T-helper 2 cell treated with Interferon-gamma antibody and Interleukin-4, amounts not matched to agents 5 μg/mL and 100 μg/mL, for 36 hours (primary cell): ENCODE results near the gene FGF23.

ENCODE experiments used
- DNase-seq: peaks from one replicate; pipeline ENCODE4 v3.0.0; 2021; ENCODE audit warnings: low spot score
- H3K27ac Mint-ChIP-seq: one replicate; pipeline ENCODE4 v1.8.0; 2021; ENCODE audit warnings: mild to moderate bottlenecking, mixed read lengths
- H3K27me3 Mint-ChIP-seq: one replicate; pipeline ENCODE4 v1.8.0; 2021; ENCODE audit warnings: low read depth, mixed read lengths
- H3K36me3 Mint-ChIP-seq: one replicate; pipeline ENCODE4 v1.8.0; 2021; ENCODE audit warnings: low read depth, mixed read lengths
- H3K4me1 Mint-ChIP-seq: one replicate; pipeline ENCODE4 v1.8.0; 2021; ENCODE audit warnings: low read depth, mixed read lengths
- H3K4me3 Mint-ChIP-seq: one replicate; pipeline ENCODE4 v1.8.0; 2022; ENCODE audit warnings: mild to moderate bottlenecking, moderate library complexity, mixed read lengths
- H3K9me3 Mint-ChIP-seq: one replicate; pipeline ENCODE4 v1.8.0; 2021; ENCODE audit warnings: mixed read lengths

Gene FGF23

DNA sequence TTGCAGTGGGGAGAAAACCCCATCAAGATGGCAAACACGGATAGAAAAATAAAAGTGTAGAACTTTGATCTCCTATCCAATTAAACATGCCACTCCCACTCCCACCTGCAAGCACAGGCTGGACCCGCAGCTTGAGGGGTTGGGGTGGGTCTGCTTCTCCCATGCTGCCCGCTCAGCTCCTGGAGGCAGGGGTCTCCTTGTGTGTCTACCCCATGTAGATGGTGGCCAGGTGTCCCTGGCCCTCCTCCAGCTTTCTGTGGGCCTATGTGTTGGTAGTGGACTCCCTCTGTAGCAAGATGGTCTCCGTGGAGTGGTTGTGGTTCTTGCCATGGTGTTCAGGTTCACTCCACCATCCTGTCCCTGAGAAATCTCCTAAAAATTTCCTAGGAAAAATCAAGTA lies 23.5 kb upstream of the FGF23 start:
- Mint-ChIP-seq H3K9me3 (no peaks in the 10 kb centered on the region), H3K4me1 (no peaks in the 10 kb centered on the region), H3K27me3 (peaks cover 43% of the 10 kb centered on the region), H3K36me3 (no peaks in the 10 kb centered on the region), H3K27ac (no peak overlapping the region), H3K4me3 (no peak overlapping the region)
- no peak for DNase-seq

DNA sequence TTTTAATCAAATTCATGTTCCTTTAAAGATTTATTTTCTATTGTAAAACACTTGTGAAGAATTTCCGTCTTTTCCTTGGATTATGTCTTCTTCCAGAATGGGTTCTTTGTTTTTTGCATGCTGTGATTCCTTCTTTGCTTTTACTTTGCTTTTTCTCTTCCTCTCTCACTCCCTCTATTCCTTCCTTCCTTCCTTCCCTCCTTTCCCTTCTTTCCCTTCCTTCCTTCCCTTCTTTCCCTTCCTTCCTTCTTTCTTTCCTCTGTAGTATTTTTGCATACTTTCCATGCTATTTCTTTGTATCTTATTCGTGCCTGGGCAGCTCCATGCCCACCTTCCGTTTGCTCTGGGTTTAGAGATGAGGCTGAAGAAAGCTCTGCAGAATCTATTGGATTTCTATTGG lies 21.6 kb upstream of the FGF23 start:
- no peaks in the 10 kb centered on the region for H3K4me1 Mint-ChIP-seq
- no peak overlapping the region for H3K27ac Mint-ChIP-seq
- H3K9me3 Mint-ChIP-seq: no peaks in the 10 kb centered on the region
- no peaks in the 10 kb centered on the region for H3K36me3 Mint-ChIP-seq
- no peak overlapping the region for H3K4me3 Mint-ChIP-seq
- DNase-seq: no peak
- peaks cover 49% of the 10 kb centered on the region for H3K27me3 Mint-ChIP-seq

DNA sequence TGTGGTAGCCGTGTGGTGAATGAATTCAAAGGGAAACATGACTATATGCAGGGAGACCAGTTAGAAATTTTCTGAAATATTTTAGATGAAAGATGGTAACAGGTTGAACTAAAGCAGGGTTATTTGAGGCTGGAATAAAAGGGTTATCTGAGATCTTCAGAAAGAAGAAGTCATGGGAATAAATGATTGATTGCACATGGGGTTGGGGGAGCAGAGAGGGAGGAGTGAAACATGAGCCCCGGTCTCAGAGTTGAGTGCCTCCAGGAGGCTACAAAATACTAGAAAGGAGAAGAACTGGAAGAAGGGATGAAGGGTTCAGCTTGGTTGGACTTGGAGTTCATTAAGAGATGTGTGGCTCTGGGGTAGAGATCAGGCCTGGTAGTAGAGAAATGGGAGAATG lies 16.3 kb upstream of the FGF23 start:
- H3K4me1 Mint-ChIP-seq: no peaks in the 10 kb centered on the region
- H3K27ac Mint-ChIP-seq: no peak overlapping the region
- H3K27me3 Mint-ChIP-seq: peaks cover 48% of the 10 kb centered on the region
- H3K36me3 Mint-ChIP-seq: no peaks in the 10 kb centered on the region
- DNase-seq: no peak
- no peaks in the 10 kb centered on the region for H3K9me3 Mint-ChIP-seq
- no peak overlapping the region for H3K4me3 Mint-ChIP-seq

DNA sequence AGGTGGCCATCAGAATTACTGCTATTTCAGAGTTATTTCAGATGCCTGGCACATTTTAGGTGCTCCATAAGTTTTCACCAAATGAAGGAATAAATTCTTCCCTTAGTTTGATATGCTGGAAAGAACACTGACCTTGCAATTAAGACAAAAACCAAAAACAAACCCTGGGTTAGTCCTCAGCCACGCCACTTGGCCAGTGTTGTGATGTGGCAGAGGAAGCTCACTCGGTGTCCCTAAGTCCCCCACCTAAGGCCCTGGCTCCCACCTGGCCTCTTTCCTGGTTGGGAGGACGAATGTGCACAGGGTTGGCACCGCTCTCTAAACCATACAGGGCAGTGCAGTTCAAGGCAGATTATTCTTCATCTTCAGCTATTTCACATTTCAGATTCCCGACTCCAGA lies 13.7 kb upstream of the FGF23 start:
- no peaks in the 10 kb centered on the region for H3K36me3 Mint-ChIP-seq
- H3K4me1 Mint-ChIP-seq: no peaks in the 10 kb centered on the region
- no peak for DNase-seq
- H3K27me3 Mint-ChIP-seq: peaks cover 48% of the 10 kb centered on the region
- H3K9me3 Mint-ChIP-seq: no peaks in the 10 kb centered on the region
- no peak overlapping the region for H3K27ac Mint-ChIP-seq
- no peak overlapping the region for H3K4me3 Mint-ChIP-seq

DNA sequence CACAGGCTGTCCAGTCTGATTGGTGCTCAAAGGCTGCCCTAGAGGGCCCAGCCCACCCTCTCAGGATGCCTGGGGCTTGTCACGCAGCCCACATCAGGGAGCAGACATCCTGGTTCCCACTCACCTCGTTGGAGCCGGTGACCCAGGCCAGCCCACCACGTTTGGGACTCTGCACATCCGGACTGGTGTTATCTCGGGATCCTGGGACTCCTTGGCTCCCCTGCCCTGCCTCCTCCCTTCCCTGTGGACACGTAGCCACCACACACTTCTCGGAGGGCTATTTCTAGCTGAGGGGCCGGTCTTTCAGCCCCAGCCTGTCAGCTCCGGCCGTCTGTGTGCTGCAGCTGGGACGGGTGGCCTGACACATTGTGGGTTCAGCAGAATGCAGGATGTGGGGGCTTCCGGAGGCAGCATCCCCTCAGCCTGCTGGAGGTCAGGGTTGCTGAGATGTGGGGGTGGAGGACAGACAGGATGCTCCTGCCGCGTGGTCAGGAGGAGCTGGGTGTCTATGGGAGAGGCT lies 12.8 kb upstream of the FGF23 start:
- no peak for DNase-seq
- H3K36me3 Mint-ChIP-seq: no peaks in the 10 kb centered on the region
- no peak overlapping the region for H3K4me3 Mint-ChIP-seq
- no peaks in the 10 kb centered on the region for H3K9me3 Mint-ChIP-seq
- H3K4me1 Mint-ChIP-seq: no peaks in the 10 kb centered on the region
- no peak overlapping the region for H3K27ac Mint-ChIP-seq
- H3K27me3 Mint-ChIP-seq: peaks cover 47% of the 10 kb centered on the region

DNA sequence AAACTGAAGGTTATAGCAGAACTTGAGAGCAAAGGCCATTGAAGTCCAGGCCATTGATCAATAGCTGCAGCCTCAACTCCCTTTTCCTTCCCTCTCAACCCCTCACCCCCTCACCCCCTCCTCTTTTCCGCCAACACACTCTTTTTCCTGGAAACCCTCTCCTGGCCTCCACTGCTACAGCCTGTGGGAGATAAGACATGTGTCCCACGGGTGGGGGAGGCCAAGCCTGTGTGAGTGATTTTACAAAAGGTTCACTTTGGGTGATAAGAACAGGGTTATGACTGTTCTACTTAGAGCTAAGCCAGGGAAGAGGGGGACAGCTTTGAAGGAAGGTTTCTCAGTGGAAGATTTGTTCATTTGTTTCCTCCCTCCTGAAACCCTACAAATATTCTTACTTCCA lies 9.2 kb upstream of the FGF23 start:
- no peak overlapping the region for H3K27ac Mint-ChIP-seq
- H3K36me3 Mint-ChIP-seq: no peaks in the 10 kb centered on the region
- peaks cover 35% of the 10 kb centered on the region for H3K27me3 Mint-ChIP-seq
- H3K9me3 Mint-ChIP-seq: no peaks in the 10 kb centered on the region
- no peak overlapping the region for H3K4me3 Mint-ChIP-seq
- no peaks in the 10 kb centered on the region for H3K4me1 Mint-ChIP-seq
- no peak for DNase-seq

DNA sequence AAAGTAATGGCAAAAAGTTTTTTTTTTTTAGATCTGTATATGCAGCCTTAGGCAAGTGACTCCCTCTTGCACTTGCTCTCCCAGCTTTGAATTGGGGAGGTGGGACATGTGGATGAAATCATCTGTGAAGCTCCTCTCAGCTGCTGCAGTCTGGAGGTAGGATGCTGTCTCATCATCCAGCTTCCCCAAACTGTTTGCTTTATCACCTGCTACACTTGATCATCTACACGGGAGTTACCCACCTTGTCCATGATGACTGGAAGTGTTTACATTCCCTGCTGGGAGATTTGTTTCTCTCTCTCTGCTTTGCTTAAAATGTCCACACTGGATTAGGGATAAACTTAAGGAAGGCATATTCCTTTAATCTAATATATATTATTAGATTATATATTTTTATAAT lies 8.5 kb upstream of the FGF23 start:
- H3K4me3 Mint-ChIP-seq: no peak overlapping the region
- no peaks in the 10 kb centered on the region for H3K36me3 Mint-ChIP-seq
- DNase-seq: no peak
- no peaks in the 10 kb centered on the region for H3K9me3 Mint-ChIP-seq
- H3K4me1 Mint-ChIP-seq: no peaks in the 10 kb centered on the region
- no peak overlapping the region for H3K27ac Mint-ChIP-seq
- peaks cover 35% of the 10 kb centered on the region for H3K27me3 Mint-ChIP-seq

DNA sequence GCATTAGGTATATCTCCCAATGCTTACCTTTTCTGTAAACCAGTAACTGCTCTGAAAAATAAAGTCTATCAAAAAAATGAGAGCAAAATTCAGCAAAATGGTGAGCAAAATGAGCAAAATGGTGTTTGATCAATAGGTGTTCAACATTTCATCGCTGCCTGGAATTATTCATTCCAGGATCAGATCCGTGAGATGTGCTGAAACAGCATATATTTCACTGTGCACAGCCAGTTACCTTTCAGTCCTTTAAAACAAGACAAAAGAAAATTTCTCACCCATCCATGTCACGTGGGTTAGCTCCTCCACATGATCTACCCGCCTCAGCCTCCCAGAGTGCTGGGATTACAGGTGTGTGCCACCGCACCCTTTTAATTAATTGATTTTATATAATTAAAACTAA lies 8.1 kb upstream of the FGF23 start:
- Mint-ChIP-seq H3K27me3 (peaks cover 32% of the 10 kb centered on the region), H3K36me3 (no peaks in the 10 kb centered on the region), H3K9me3 (no peaks in the 10 kb centered on the region), H3K4me1 (no peaks in the 10 kb centered on the region), H3K27ac (no peak overlapping the region), H3K4me3 (no peak overlapping the region)
- no peak for DNase-seq

DNA sequence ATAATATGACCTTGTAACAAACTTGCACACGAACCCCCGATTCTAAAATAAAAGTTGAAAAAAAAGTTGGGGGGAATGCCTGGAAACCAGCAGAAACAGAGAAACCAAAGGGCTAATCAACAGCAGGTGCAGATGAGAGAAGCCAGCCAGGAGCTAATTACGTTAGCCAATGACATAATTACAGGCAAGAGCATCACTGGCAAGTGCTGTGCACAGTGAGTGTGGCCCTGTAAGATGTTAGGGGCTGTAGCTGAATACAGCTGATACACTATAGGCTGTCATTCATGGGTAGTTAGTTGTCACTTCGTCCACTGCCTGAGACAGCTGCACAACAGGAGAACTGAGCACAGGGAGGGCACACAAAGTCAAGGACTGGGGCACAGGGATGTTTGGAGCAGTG lies 7.3 kb upstream of the FGF23 start:
- no peak overlapping the region for H3K27ac Mint-ChIP-seq
- no peaks in the 10 kb centered on the region for H3K4me1 Mint-ChIP-seq
- H3K36me3 Mint-ChIP-seq: no peaks in the 10 kb centered on the region
- H3K4me3 Mint-ChIP-seq: no peak overlapping the region
- H3K27me3 Mint-ChIP-seq: peaks cover 30% of the 10 kb centered on the region
- H3K9me3 Mint-ChIP-seq: no peaks in the 10 kb centered on the region
- DNase-seq: no peak

DNA sequence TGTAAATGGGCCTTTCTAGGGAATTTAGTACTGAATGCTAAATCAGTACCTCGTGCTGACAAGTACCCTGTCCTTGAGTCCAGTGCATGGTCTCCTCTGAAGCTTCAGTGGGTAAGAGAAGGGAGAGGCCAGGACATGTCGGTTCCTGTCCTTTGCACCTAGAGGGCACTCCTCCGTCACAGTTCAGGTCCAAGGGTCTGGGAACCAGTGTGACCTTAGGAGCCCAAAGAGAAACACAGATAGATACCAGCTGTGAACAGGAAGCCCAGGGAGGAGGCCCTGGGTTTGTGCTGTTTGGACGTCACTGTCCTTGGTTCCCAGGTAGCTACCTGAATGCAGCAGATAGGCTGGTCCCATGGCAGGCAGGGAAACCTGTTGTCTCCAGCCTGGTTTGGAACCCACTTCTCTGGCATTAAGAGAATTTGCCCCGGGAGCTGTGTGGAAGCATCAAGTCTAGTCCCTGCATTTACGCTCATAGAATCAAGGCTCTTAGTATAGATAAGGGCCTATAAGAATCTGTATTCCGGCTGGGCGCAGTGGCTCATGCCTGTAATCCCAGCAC lies 3.9 kb upstream of the FGF23 start:
- no peaks in the 10 kb centered on the region for H3K9me3 Mint-ChIP-seq
- no peak overlapping the region for H3K4me3 Mint-ChIP-seq
- peaks cover 39% of the 10 kb centered on the region for H3K27me3 Mint-ChIP-seq
- H3K36me3 Mint-ChIP-seq: no peaks in the 10 kb centered on the region
- no peak overlapping the region for H3K27ac Mint-ChIP-seq
- no peaks in the 10 kb centered on the region for H3K4me1 Mint-ChIP-seq
- DNase-seq: no peak

DNA sequence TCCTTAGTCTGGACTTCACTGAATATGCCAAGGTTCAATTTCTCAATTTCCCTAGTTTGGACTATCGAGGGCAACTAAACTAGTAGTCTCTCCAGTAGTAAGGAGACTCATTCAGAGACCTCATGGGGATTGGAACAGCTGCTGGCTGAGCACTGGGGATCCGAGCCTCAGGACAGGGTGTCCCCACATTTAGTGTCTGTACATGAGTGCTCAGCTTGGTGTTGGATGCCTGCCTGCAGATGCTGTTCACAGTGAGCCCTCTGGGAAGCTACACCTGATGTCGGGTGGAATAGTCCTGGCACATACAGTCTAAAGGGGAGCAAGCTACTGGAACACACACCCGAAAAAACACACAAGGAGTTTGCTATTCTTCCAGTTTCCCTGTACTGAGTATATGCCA lies 820 bp upstream of the FGF23 start:
- no peaks in the 10 kb centered on the region for H3K36me3 Mint-ChIP-seq
- H3K27me3 Mint-ChIP-seq: peaks cover 37% of the 10 kb centered on the region
- no peak overlapping the region for H3K4me3 Mint-ChIP-seq
- no peaks in the 10 kb centered on the region for H3K4me1 Mint-ChIP-seq
- no peak overlapping the region for H3K27ac Mint-ChIP-seq
- no peaks in the 10 kb centered on the region for H3K9me3 Mint-ChIP-seq
- DNase-seq: no peak

DNA sequence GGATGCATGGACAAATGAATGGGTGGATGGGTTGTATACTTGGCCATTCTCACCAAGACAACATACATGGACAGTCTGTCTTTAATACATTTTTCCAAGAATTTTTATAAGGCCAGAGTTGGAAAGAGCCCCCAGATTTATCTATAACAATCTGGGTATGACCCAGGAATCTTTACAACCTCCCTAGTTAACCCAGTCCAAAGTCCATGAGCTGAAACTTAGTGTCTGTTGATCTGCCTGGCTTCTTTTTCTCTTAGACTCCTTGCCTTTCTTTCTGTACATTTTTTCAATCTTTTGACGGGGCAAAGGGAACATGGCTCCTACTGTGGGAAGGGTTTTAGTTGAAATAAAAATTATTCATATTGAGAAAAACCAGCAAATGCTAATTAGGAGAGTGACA lies 740 bp downstream of the FGF23 start:
- Mint-ChIP-seq H3K36me3 (no peaks in the 10 kb centered on the region), H3K27ac (no peak overlapping the region), H3K4me1 (no peaks in the 10 kb centered on the region), H3K4me3 (no peak overlapping the region), H3K27me3 (peaks cover 39% of the 10 kb centered on the region), H3K9me3 (no peaks in the 10 kb centered on the region)
- no peak for DNase-seq

DNA sequence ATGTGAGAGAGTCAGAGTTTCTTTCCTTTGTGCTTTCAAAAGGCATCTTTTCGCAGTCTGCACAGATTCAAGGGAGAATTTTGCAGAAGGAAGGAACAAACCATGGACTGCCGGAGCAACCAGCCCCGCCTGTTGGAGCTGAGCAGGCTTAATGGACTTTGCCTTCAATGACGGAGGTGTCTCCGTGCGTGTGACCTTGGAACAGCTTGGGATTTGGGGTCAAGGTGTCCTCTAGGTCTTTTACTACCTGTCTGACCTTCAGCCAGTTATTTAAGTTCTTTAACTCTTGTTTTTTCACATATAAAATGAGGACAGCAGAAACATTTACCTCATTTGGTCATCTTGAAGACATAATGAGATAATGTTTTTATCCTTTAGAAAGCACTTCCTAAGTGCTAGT lies 4.1 kb downstream of the FGF23 start:
- H3K9me3 Mint-ChIP-seq: no peaks in the 10 kb centered on the region
- H3K27ac Mint-ChIP-seq: no peak overlapping the region
- no peak overlapping the region for H3K4me3 Mint-ChIP-seq
- H3K36me3 Mint-ChIP-seq: no peaks in the 10 kb centered on the region
- DNase-seq: no peak
- H3K4me1 Mint-ChIP-seq: no peaks in the 10 kb centered on the region
- H3K27me3 Mint-ChIP-seq: peaks cover 35% of the 10 kb centered on the region

DNA sequence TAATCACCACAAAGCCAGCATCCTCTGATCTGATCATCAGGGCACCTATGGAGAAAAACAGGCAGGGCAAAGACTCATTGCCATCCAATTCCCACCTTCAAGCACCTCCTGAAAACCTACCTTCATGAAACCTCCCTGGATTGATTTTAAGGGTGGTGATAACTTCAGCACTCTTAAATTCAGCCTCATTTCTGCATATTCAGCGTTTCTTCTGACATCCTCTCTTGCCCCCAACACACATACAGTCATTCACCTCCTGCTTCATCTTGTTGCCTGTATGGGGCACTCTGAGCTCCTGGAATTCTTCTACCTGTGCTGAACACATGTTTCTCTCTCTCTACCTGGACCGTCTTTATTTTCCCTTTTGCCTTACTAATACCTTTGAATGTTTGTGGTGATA lies 6.9 kb downstream of the FGF23 start:
- DNase-seq: no peak
- H3K36me3 Mint-ChIP-seq: no peaks in the 10 kb centered on the region
- no peaks in the 10 kb centered on the region for H3K9me3 Mint-ChIP-seq
- H3K27me3 Mint-ChIP-seq: peaks cover 28% of the 10 kb centered on the region
- H3K27ac Mint-ChIP-seq: no peak overlapping the region
- H3K4me1 Mint-ChIP-seq: no peaks in the 10 kb centered on the region
- no peak overlapping the region for H3K4me3 Mint-ChIP-seq

DNA sequence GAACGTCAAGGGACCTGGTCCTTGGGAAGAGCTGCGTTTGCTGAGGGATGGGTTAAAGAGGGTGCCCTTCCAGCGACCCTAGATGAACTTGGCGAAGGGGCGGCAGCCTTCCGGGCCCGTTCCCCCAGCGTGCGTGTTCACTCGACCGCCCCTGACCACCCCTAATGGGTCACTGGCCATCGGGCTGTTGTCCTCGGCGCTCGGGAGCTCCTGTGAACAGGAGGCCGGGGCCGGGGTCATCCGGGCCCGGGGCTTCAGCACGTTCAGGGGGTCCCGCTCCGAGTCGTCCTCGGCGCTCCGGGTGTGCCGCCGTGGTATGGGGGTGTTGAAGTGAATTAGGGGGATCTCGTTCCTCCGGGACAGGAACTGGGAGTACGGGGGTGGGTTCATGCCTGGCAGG lies 9.2 kb downstream of the FGF23 start:
- Mint-ChIP-seq H3K27ac (no peak overlapping the region), H3K4me3 (no peak overlapping the region), H3K4me1 (no peaks in the 10 kb centered on the region), H3K9me3 (no peaks in the 10 kb centered on the region), H3K27me3 (peaks cover 46% of the 10 kb centered on the region), H3K36me3 (no peaks in the 10 kb centered on the region)
- no peak for DNase-seq
